Neural cell (in vitro differentiated cells): ENCODE measurements around the gene CD8B2. TPM values are rescaled to one million over a fixed set of nuclear protein-coding genes. Genes with fewer than 3 reads are reported as not detected.

Experiments used
- H2AFZ ChIP-seq: fragments of 200-600, 300-800 bp; sonication (generic), shearing (Covaris generic); 2 replicates; pipeline ENCODE4 v1.6.0; 2014; ENCODE audit warnings: low read depth, mild to moderate bottlenecking, antibody characterized with exemption, low read length, moderate library complexity
- H3F3A ChIP-seq: fragments of 200-600 bp; shearing (Covaris generic); 2 replicates; pipeline ENCODE4 v1.6.1; 2016; ENCODE audit warnings: mild to moderate bottlenecking, moderate library complexity, mixed read lengths, antibody characterized with exemption, low read length; ENCODE audit not compliant: insufficient read depth, poor library complexity, severe bottlenecking
- H3K27ac ChIP-seq: fragments of 200-600, 300-800 bp; sonication (generic), shearing (Covaris generic); 2 replicates; pipeline ENCODE4 v1.5.1; 2014; ENCODE audit warnings: mild to moderate bottlenecking, low read length, moderate library complexity
- H3K27me3 ChIP-seq: fragments of 300-800, 200-600 bp; sonication (generic), shearing (Covaris generic); 2 replicates; pipeline ENCODE4 v1.6.0; 2014; ENCODE audit warnings: mild to moderate bottlenecking, low read depth, low read length, moderate library complexity; ENCODE audit not compliant: insufficient read depth
- H3K36me3 ChIP-seq: fragments of 300-800, 200-600 bp; sonication (generic), shearing (Covaris generic); 2 replicates; pipeline ENCODE4 v1.5.1; 2014; ENCODE audit warnings: mild to moderate bottlenecking, antibody characterized with exemption, low read length, moderate library complexity; ENCODE audit not compliant: insufficient read depth
- H3K4me2 ChIP-seq: fragments of 300-800, 200-600 bp; sonication (generic), shearing (Covaris generic); 2 replicates; pipeline ENCODE4 v1.6.0; 2014; ENCODE audit warnings: mild to moderate bottlenecking, low read length
- H3K4me3 ChIP-seq: fragments of 300-800, 200-600 bp; sonication (generic), shearing (Covaris generic); 2 replicates; pipeline ENCODE4 v1.5.1; 2014; ENCODE audit warnings: mild to moderate bottlenecking, low read length, moderate library complexity
- H3K79me2 ChIP-seq: fragments of 200-600 bp; shearing (Covaris generic); replicated peaks from 2 replicates; pipeline ENCODE4 v1.6.0; 2014; ENCODE audit warnings: mild to moderate bottlenecking, low read length, moderate library complexity; ENCODE audit not compliant: insufficient read depth
- H3K9ac ChIP-seq: fragments of 300-800, 200-600 bp; sonication (generic), shearing (Covaris generic); 2 replicates; pipeline ENCODE4 v1.6.1; 2016; ENCODE audit warnings: mild to moderate bottlenecking, low read length, mixed read lengths
- H3K9me2 ChIP-seq: fragments of 200-600 bp; shearing (Covaris generic); 2 replicates; pipeline ENCODE4 v1.6.1; 2016; ENCODE audit warnings: mild to moderate bottlenecking, low read length, mixed read lengths; ENCODE audit not compliant: insufficient read depth
- H3K9me3 ChIP-seq: fragments of 200-600, 300-800 bp; sonication (generic), shearing (Covaris generic); 2 replicates; pipeline ENCODE4 v1.6.1; 2016; ENCODE audit warnings: mild to moderate bottlenecking, mixed run types, low read length, moderate library complexity, mixed read lengths
- H4K20me1 ChIP-seq: fragments of 200-600 bp; shearing (Covaris generic); 2 replicates; pipeline ENCODE4 v1.6.1; 2016; ENCODE audit warnings: mild to moderate bottlenecking, mixed run types; ENCODE audit not compliant: insufficient read depth
- EP300 ChIP-seq: fragments of 450-650 bp; conservative IDR thresholded peaks from 2 replicates; pipeline ENCODE4 v1.6.1; 2014; ENCODE audit warnings: antibody characterized with exemption, mild to moderate bottlenecking, moderate library complexity; ENCODE audit not compliant: poor library complexity, severe bottlenecking
- EZH2 ChIP-seq: fragments of 200-600, 300-800 bp; shearing (Covaris generic), sonication (generic); IDR thresholded peaks from 2 replicates; pipeline ENCODE4 v1.6.1; 2014; ENCODE audit warnings: antibody characterized with exemption, low read length, borderline replicate concordance, mild to moderate bottlenecking; ENCODE audit not compliant: insufficient read depth, poor library complexity, severe bottlenecking
- MXI1 ChIP-seq: fragments of 450-650 bp; conservative IDR thresholded peaks from 2 replicates; pipeline ENCODE4 v1.6.1; 2014; ENCODE audit warnings: antibody characterized with exemption, mild to moderate bottlenecking; ENCODE audit not compliant: poor library complexity, severe bottlenecking
- POLR2AphosphoS5 ChIP-seq: IDR thresholded peaks from 2 replicates; pipeline ENCODE4 v1.6.1; 2012
- RAD21 ChIP-seq: fragments of 450-650 bp; conservative IDR thresholded peaks from 2 replicates; pipeline ENCODE4 v1.6.1; 2014; ENCODE audit warnings: antibody characterized with exemption, mild to moderate bottlenecking, moderate library complexity
- SMC3 ChIP-seq: fragments of 450-650 bp; conservative IDR thresholded peaks from 2 replicates; pipeline ENCODE4 v1.6.1; 2014; ENCODE audit warnings: antibody characterized with exemption, mild to moderate bottlenecking, moderate library complexity; ENCODE audit not compliant: poor library complexity
- TAF1 ChIP-seq: IDR thresholded peaks from 2 replicates; pipeline ENCODE4 v1.6.1; 2012; ENCODE audit warnings: low read depth
- polyA plus RNA-seq: library from polyadenylated mRNA; depleted of rRNA; stranded (reverse); fragments of >200 nt; gene quantifications from 2 replicates; pipeline ENCODE4 v1.2.3, GENCODE V29; 2014
- TF ChIP-seq, protein P1 (sequence below): fragments of 450-650 bp; IDR thresholded peaks from 2 replicates; pipeline ENCODE4 v1.5.1; 2014; ENCODE audit warnings: antibody characterized with exemption, mild to moderate bottlenecking, moderate library complexity; ENCODE audit not compliant: poor library complexity, severe bottlenecking
- TF ChIP-seq, protein P2 (sequence below): IDR thresholded peaks from 2 replicates; pipeline ENCODE4 v1.6.1; 2012; ENCODE audit warnings: borderline replicate concordance

The CD8B2 gene
- polyA plus RNA-seq, 1 donor from 2014 or later = not detected

DNA sequence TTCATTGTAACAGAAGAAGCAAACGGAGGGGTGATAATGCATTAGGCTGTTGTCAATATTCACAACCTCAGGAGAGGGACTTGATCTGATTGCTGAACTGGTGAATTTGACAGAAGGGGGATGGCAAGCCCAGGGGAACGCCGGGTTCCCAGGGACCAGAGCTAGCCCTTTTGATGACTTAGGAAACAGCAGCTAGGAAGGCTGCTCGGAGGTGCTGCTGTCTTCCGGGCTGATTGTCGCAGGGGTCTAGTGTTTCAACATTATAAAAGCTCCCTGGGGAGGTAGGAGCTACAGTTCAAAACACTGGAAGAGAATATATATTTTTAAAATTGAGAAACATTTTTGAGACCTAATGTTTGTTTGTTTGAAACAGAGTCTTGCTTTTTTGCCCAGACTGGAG lies 47.3 kb downstream of the CD8B2 start:
- Histone ChIP-seq H3K9ac (no peak overlapping the region), H3K9me2 (no peaks in the 10 kb centered on the region), H2AFZ (no peak overlapping the region), H3K4me3 (no peak overlapping the region), H3F3A (no peaks in the 10 kb centered on the region), H3K9me3 (no peaks in the 10 kb centered on the region), H3K36me3 (no peaks in the 10 kb centered on the region), H3K79me2 (no peaks in the 10 kb centered on the region), H3K27me3 (no peaks in the 10 kb centered on the region), H3K4me2 (no peak overlapping the region), H4K20me1 (no peaks in the 10 kb centered on the region), H3K27ac (no peak overlapping the region)
- TF ChIP-seq EP300 (no peak), POLR2AphosphoS5 (no peak), EZH2 (no peak), MXI1 (no peak), RAD21 (no peak), SMC3 (no peak), TAF1 (no peak)
- TF ChIP-seq, protein P1, sequence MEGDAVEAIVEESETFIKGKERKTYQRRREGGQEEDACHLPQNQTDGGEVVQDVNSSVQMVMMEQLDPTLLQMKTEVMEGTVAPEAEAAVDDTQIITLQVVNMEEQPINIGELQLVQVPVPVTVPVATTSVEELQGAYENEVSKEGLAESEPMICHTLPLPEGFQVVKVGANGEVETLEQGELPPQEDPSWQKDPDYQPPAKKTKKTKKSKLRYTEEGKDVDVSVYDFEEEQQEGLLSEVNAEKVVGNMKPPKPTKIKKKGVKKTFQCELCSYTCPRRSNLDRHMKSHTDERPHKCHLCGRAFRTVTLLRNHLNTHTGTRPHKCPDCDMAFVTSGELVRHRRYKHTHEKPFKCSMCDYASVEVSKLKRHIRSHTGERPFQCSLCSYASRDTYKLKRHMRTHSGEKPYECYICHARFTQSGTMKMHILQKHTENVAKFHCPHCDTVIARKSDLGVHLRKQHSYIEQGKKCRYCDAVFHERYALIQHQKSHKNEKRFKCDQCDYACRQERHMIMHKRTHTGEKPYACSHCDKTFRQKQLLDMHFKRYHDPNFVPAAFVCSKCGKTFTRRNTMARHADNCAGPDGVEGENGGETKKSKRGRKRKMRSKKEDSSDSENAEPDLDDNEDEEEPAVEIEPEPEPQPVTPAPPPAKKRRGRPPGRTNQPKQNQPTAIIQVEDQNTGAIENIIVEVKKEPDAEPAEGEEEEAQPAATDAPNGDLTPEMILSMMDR = no peak
- TF ChIP-seq, protein P2, sequence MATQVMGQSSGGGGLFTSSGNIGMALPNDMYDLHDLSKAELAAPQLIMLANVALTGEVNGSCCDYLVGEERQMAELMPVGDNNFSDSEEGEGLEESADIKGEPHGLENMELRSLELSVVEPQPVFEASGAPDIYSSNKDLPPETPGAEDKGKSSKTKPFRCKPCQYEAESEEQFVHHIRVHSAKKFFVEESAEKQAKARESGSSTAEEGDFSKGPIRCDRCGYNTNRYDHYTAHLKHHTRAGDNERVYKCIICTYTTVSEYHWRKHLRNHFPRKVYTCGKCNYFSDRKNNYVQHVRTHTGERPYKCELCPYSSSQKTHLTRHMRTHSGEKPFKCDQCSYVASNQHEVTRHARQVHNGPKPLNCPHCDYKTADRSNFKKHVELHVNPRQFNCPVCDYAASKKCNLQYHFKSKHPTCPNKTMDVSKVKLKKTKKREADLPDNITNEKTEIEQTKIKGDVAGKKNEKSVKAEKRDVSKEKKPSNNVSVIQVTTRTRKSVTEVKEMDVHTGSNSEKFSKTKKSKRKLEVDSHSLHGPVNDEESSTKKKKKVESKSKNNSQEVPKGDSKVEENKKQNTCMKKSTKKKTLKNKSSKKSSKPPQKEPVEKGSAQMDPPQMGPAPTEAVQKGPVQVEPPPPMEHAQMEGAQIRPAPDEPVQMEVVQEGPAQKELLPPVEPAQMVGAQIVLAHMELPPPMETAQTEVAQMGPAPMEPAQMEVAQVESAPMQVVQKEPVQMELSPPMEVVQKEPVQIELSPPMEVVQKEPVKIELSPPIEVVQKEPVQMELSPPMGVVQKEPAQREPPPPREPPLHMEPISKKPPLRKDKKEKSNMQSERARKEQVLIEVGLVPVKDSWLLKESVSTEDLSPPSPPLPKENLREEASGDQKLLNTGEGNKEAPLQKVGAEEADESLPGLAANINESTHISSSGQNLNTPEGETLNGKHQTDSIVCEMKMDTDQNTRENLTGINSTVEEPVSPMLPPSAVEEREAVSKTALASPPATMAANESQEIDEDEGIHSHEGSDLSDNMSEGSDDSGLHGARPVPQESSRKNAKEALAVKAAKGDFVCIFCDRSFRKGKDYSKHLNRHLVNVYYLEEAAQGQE = no peak

DNA sequence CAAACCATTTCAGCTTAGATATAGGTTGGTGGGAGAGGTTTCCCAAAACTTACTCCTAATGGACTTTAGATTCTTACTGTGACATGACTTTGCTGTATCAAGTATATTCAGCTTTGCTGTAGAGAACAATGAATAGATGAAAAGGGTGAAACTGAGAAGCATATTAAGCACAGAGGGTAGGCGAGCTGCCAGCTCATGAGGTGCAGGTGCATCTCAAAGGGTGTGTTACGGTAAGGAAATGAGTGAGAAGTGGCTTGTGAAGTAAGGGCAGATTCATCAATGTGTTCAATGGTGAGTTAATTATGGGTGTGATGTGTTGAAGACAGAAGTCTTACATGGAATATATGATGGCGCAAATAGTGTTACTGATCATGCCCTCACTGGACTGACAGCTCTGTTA lies 49.3 kb downstream of the CD8B2 start:
- Histone ChIP-seq H3K9me2 (no peaks in the 10 kb centered on the region), H3K4me3 (no peak overlapping the region)
- TF ChIP-seq, protein P2 = no peak
- TF ChIP-seq EZH2 = no peak
- TF ChIP-seq SMC3 = no peak

More for the DNA sequence above, 49.3 kb downstream of the CD8B2 start:
- Histone ChIP-seq H3K79me2 (no peaks in the 10 kb centered on the region), H3K36me3 (no peaks in the 10 kb centered on the region), H2AFZ (no peak overlapping the region), H3F3A (no peaks in the 10 kb centered on the region), H3K27ac (no peak overlapping the region), H3K27me3 (no peaks in the 10 kb centered on the region), H3K9ac (no peak overlapping the region), H3K9me3 (no peaks in the 10 kb centered on the region), H3K4me2 (no peak overlapping the region), H4K20me1 (no peaks in the 10 kb centered on the region)
